Pancreas (tissue), 10 donors: Measurements from ENCODE around the gene RICTOR. TPM values are rescaled to one million over a fixed set of nuclear protein-coding genes. Genes with fewer than 3 reads are reported as not detected.
"Not testable (repeated sequence)": the region's sequence is repeated elsewhere in the genome, so short reads cannot be mapped to it uniquely, and the experiment has no call there.

ENCODE experiments used
- ATAC-seq, 4 donors: fragments of 200-7000 bp; cut with Tn5 transposase; one replicate each; pipeline versions ENCODE4 v1.8.0 to v1.9.1; 2020; ENCODE audit warnings: mild to moderate bottlenecking in 4 of 4, moderate library complexity in 4 of 4
- DNase-seq, 6 donors: peaks; one replicate each; pipeline ENCODE4 v3.0.0-alpha.2; 2020
- FAIRE-seq: peaks from 2 replicates; lab custom pipeline; 2012; peaks lifted over from hg19 to GRCh38; lab: Jason Lieb, UNC
- H3K27ac ChIP-seq, 4 donors: fragments of 200-600 bp; sonication (generic); 1 replicate in 3 of 4; 2 replicates in 1 of 4; pipeline versions ENCODE4 v1.5.0 to v1.8.0; 2020
- H3K27me3 ChIP-seq, 4 donors: fragments of 200-600 bp; one replicate each; pipeline ENCODE4 v1.8.0; 2021
- H3K36me3 ChIP-seq, 3 donors: fragments of 200-600 bp; sonication (generic) in 1 of 3; one replicate each; pipeline versions ENCODE4 v1.5.0 to v1.8.0; 2020 to 2021
- H3K4me1 ChIP-seq, 3 donors: fragments of 200-600 bp; one replicate each; pipeline ENCODE4 v1.8.0; 2021
- H3K4me3 ChIP-seq, 4 donors: fragments of 200-600 bp; sonication (generic) in 2 of 4; one replicate each; pipeline versions ENCODE4 v1.5.0 to v1.8.0; 2020 to 2021
- H3K9me3 ChIP-seq, 4 donors: fragments of 200-600 bp; one replicate each; pipeline ENCODE4 v1.8.0; 2021
- WGBS, 2 donors: extraction: QIAGEN DNeasy Blood & Tissue Kit; methylation state at CpG; one replicate each; pipeline ENCODE4 v1.1.7; 2013; 5-methylcytosine and 5-hydroxymethylcytosine counted together
- intact Hi-C, 3 donors: fragments of 100-400 bp; cut with DNase I; formaldehyde crosslinking; loops; one replicate each; pipeline versions ENCODE4 v1.11.1 to v1.14.2; 2022
- polyA plus RNA-seq, 2 donors: library from polyadenylated mRNA; stranded (reverse); fragments of 200-250 nt; gene quantifications; one replicate each; pipeline ENCODE4 v1.2.3, GENCODE V29; 2013
- total RNA-seq, 6 donors: library from RNA; stranded (reverse); fragmentation: NEBNext Ultra II Directional in 4 of 6; extraction: Animal tissue kit (Norgen Biotek cat#: 25700) in 4 of 6; gene quantifications; one replicate each; pipeline versions ENCODE4 v1.2.1 to v1.2.4, GENCODE V29; 2021 to 2023
- TF ChIP-seq, protein P1 (sequence below), 4 donors: fragments of 200-600 bp; sonication (generic) in 3 of 4; IDR thresholded peaks; one replicate each; pipeline versions ENCODE4 v1.5.0 to v1.8.0; 2021; ENCODE audit warnings: antibody characterized with exemption in 4 of 4
- donor health status: healthy with polysubstance abuse.
- donor health status: DM: no; HTN: no; CAD: no; lungs with moderate emphysema.
- donor health status: DM: no; HTN: no; CAD: no.
- donor health status: control.
- donor health status: control.
- donor health status: Bipolar disorder and iron deficiency.
- donor health status: DM: yes; HTN: yes; CAD: no.
- donor health status: DM: no; HTN: no; CAD: no.
- donor health status: DM: no; HTN: no; CAD: no.
- donor health status: DM: yes; HTN: yes; CAD: no.

Gene RICTOR
- total and polyA plus RNA-seq, 8 donors = 4.2 to 23.0 (median 14.1) TPM

DNA sequence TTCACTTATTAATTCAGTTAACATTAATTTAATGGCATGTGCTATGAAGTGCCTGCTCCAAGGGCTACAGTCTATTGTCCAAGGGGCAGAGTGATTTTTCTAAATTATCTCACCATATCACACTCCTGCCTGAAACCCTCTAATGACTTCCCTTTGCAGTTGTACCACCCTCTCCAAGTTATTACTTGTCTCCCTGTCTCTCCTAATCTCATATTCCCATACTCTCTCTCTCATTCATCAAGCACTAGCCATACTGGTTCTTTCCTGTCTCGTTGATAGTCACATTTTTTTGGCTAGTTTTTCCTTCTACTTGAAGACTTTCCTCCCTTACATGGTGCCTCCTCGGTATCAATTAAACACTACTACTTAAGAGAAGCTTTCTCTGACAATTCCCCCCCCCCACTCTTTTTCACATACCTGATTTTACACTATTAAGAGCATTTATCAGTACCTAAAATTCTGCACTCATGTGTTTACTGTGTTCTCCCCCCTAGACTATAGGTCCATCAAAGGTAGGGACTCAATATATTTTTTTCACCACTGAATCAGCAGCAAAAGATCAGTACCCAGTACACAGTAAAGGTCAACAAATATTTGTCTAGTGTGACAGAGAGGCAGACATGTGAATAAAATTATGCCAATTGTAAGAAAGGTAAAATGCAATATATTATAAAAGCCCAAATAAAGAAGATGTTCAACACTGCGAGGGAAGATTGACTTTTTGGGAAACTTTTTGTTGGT, 19.0 kb downstream of the RICTOR start:
- Histone ChIP-seq H3K9me3 (no peaks in the 10 kb centered on the region), H3K27ac (no peak overlapping the region), H3K4me1 (peaks cover 21 to 25% (median 24%) of the 10 kb centered on the region in 3 donors), H3K4me3 (no peak overlapping the region), H3K27me3 (no peaks in the 10 kb centered on the region), H3K36me3 (no peaks in the 10 kb centered on the region)
- no peak for FAIRE-seq
- 61% methylated on average over 3 of the region's 3 CpGs for WGBS, 2 donors
- TF ChIP-seq, protein P1, sequence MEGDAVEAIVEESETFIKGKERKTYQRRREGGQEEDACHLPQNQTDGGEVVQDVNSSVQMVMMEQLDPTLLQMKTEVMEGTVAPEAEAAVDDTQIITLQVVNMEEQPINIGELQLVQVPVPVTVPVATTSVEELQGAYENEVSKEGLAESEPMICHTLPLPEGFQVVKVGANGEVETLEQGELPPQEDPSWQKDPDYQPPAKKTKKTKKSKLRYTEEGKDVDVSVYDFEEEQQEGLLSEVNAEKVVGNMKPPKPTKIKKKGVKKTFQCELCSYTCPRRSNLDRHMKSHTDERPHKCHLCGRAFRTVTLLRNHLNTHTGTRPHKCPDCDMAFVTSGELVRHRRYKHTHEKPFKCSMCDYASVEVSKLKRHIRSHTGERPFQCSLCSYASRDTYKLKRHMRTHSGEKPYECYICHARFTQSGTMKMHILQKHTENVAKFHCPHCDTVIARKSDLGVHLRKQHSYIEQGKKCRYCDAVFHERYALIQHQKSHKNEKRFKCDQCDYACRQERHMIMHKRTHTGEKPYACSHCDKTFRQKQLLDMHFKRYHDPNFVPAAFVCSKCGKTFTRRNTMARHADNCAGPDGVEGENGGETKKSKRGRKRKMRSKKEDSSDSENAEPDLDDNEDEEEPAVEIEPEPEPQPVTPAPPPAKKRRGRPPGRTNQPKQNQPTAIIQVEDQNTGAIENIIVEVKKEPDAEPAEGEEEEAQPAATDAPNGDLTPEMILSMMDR (IDR thresholded peaks at IDR 0.05) = no peak
- no peak for ATAC-seq
- intact Hi-C loops = no loop called here
- no peak for DNase-seq

DNA sequence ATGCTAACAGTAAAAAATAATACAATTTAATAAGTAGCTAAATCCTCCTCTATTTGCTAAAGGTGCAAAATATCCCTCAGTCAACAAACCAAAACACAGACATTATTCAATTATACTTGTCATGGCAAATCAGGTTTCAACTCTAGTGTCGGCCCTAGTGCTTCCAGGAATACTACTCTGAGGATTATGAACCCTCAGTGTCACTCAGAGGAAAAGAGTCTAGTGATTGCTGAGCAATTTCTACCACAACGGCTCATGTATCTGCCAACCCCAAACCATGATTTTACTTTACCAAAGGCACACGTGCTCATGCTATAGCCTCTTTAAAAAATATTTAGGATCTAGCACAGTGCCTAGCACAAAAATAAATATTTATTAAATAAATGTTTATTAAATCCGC, 21.0 kb downstream of the RICTOR start:
- Histone ChIP-seq H3K4me1 (peaks cover 18 to 27% (median 22%) of the 10 kb centered on the region in 3 donors), H3K27ac (no peak overlapping the region), H3K36me3 (no peaks in the 10 kb centered on the region), H3K27me3 (no peaks in the 10 kb centered on the region), H3K9me3 (no peaks in the 10 kb centered on the region), H3K4me3 (no peak overlapping the region)
- WGBS, 2 donors = 89 to 91% methylated on average over 4 of the region's 4 CpGs
- DNase-seq (no peak), ATAC-seq (no peak), FAIRE-seq (no peak)
- intact Hi-C loops = no loop called here
- TF ChIP-seq, protein P1 (IDR thresholded peaks at IDR 0.05) = no peak

DNA sequence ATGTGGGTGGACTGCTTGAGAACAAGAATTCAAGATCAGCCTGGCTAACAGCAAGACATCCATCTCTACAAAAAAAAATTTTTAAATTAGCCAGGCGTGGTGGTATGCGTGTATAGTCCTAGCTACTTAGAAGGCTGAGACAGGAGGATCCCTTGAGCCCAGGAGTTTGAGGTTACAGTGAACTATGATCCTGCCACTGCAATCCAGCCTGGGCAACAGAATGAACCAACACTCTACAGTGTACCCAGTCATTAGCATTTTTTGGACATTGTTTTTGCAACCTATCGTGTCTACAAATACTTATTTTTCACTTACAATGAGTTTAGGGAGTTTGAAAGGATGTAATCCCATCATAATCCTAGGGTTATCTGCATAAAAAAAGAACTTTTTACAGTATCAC, 22.1 kb downstream of the RICTOR start:
- H3K36me3 ChIP-seq = no peaks in the 10 kb centered on the region
- 97 to 99% methylated on average over 3 of the region's 3 CpGs for WGBS, 2 donors
- intact Hi-C loops = no loop called here
- FAIRE-seq (no peak), ATAC-seq (no peak), DNase-seq (no peak)
- TF ChIP-seq, protein P1 (IDR thresholded peaks at IDR 0.05) = no peak
- H3K4me3 ChIP-seq = no peak overlapping the region
- no peaks in the 10 kb centered on the region for H3K9me3 ChIP-seq
- no peak overlapping the region for H3K27ac ChIP-seq
- H3K4me1 ChIP-seq = peaks cover 15 to 18% (median 18%) of the 10 kb centered on the region in 3 donors
- H3K27me3 ChIP-seq = no peaks in the 10 kb centered on the region

DNA sequence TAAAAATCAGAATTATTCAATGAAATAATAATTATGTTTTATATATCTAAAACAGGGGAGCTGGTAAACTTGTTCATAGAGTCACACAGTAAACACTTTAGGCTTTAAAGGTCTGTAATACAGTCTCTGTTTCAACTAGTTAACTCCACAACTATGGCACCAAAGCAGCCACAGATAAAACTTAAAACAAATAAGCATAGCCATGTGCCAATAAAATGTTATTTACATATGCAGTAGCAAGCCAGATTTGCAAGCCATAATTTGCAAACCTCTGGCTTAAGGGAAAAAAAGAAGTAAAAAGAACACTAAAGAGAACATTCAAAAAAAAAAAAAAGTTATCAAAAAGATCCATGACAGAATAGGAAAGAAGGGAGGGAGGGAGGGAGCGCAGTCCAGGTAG, 24.9 kb downstream of the RICTOR start:
- DNase-seq = no peak
- TF ChIP-seq, protein P1 (IDR thresholded peaks at IDR 0.05) = no peak
- no peak for FAIRE-seq
- H3K27me3 ChIP-seq = no peaks in the 10 kb centered on the region
- H3K36me3 ChIP-seq = no peaks in the 10 kb centered on the region
- no peak overlapping the region for H3K4me3 ChIP-seq
- intact Hi-C loops = no loop called here
- WGBS, 2 donors = 91 to 95% methylated on average over 1 of the region's 1 CpG
- no peaks in the 10 kb centered on the region for H3K9me3 ChIP-seq
- H3K27ac ChIP-seq = no peak overlapping the region
- peak in 1 of 4 donors; percentile 25 for ATAC-seq
- H3K4me1 ChIP-seq = peaks cover 6 to 8% (median 8%) of the 10 kb centered on the region in 3 donors

DNA sequence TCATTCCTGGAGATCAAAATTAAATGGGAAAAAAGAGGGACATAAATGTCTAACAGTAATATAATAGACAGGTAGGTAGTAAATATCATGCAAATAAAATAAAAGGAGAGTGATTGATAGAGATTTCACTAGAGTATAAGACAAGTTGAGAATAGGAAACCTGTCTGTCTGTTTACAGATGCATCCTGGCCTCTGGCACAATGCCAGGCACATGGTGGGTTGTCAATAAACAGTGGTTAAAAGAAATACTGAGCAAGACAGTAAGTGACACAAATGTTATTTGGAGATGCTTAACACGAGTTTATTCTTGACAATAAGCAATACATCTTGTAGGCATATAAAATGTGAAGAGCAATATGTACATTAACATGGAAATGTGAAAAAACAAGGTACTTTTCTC, 33.3 kb downstream of the RICTOR start:
- WGBS, 2 donors = 35 to 63% methylated on average over 1 of the region's 1 CpG
- FAIRE-seq (no peak), ATAC-seq (no peak), DNase-seq (peak in 1 of 6 donors; percentile 31)
- Histone ChIP-seq H3K36me3 (no peaks in the 10 kb centered on the region), H3K27ac (no peak overlapping the region), H3K27me3 (no peaks in the 10 kb centered on the region), H3K4me3 (no peak overlapping the region), H3K9me3 (no peaks in the 10 kb centered on the region), H3K4me1 (no peaks in the 10 kb centered on the region)
- intact Hi-C loops = no loop called here
- TF ChIP-seq, protein P1 (IDR thresholded peaks at IDR 0.05) = no peak

DNA sequence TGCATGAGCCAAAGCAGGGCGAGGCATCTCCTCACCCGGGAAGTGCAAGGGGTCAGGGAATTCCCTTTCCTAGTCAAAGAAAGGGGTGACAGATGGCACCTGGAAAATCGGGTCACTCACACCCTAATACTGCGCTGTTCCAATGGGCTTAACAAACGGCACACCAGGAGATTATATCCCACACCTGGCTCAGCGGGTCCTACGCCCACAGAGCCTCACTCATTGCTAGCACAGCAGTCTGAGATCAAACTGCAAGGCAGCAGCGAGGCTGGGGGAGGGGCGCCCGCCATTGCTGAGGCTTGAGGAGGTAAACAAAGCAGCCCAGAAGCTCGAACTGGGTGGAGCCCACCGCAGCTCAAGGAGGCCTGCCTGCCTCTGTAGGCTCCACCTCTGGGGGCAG, 39.7 kb downstream of the RICTOR start:
- H3K36me3 ChIP-seq, H3K4me3 ChIP-seq, ATAC-seq, H3K9me3 ChIP-seq, H3K27me3 ChIP-seq, intact Hi-C loops, H3K27ac ChIP-seq, FAIRE-seq: not testable (repeated sequence)
- peak in 1 of 6 donors; percentile 20 for DNase-seq
- peaks cover 6 to 18% (median 17%) of the 10 kb centered on the region in 3 donors for H3K4me1 ChIP-seq
- 91 to 95% methylated on average over 12 of the region's 12 CpGs for WGBS, 2 donors
